Endothelial cell of umbilical vein (primary cell): ENCODE measurements around the gene RNF144B. TPM values are rescaled to one million over a fixed set of nuclear protein-coding genes. Genes with fewer than 3 reads are reported as not detected.

Source experiments
- BruUV-seq: library from RNA; stranded (reverse); fragments of 400-500 nt; replicated peaks from 2 replicates; lab custom pipeline; 2021; lab: Mats Ljungman, UMichigan
- CTCF ChIA-PET: fragments of 300-600, 350-600 bp; sonication (Branson Sonifier 250); formaldehyde crosslinking; loops from one replicate; lab custom pipeline; 2021; ENCODE audit warnings: antibody characterized with exemption, inconsistent platforms; lab: Charles Lee
- POLR2A ChIA-PET: fragments of 300-600, 350-600 bp; sonication (Branson Sonifier 250); formaldehyde crosslinking; loops from one replicate; lab custom pipeline; 2021; ENCODE audit warnings: antibody characterized with exemption, inconsistent platforms; lab: Charles Lee
- DNase-seq: peaks from one replicate; pipeline ENCODE4 v3.0.0-alpha.2; 2011; ENCODE audit warnings: low read depth, low spot score
- FAIRE-seq: peaks from 2 replicates; lab custom pipeline; 2011; peaks lifted over from hg19 to GRCh38; lab: Jason Lieb, UNC
- H2AFZ ChIP-seq: 2 replicates; pipeline ENCODE4 v1.6.0; 2012; ENCODE audit warnings: low read depth, low read length, control low read depth, inconsistent platforms
- H3K27ac ChIP-seq: 2 replicates; pipeline ENCODE4 v1.5.1; 2011; ENCODE audit warnings: low read depth, mild to moderate bottlenecking, control low read depth, low read length, moderate library complexity; ENCODE audit not compliant: insufficient read depth
- H3K27me3 ChIP-seq, 2 experiments: 2 replicates each; pipeline versions ENCODE4 v1.6.0 to v1.6.1; 2011; ENCODE audit warnings: low read length in 2 of 2, mixed read lengths in 1 of 2; ENCODE audit not compliant: control insufficient read depth in 2 of 2, insufficient read depth in 2 of 2
- H3K36me3 ChIP-seq, 2 experiments: 2 replicates in 1 of 2; 3 replicates in 1 of 2; pipeline ENCODE4 v1.5.1; 2011; ENCODE audit warnings: low read length in 2 of 2, mild to moderate bottlenecking in 1 of 2, moderate library complexity in 1 of 2; ENCODE audit not compliant: control insufficient read depth in 2 of 2, insufficient read depth in 2 of 2; ENCODE audit errors: extremely low read depth in 1 of 2
- H3K4me1 ChIP-seq: 3 replicates; pipeline ENCODE4 v1.5.1; 2011; ENCODE audit warnings: mild to moderate bottlenecking, low read length; ENCODE audit not compliant: control insufficient read depth, insufficient read depth; ENCODE audit errors: extremely low read depth
- H3K4me2 ChIP-seq: 2 replicates; pipeline ENCODE4 v1.6.1; 2011; ENCODE audit warnings: low read length, control low read depth, mixed read lengths; ENCODE audit not compliant: insufficient read depth
- H3K4me3 ChIP-seq, 3 experiments: fragments of 200-600 bp in 1 of 3; sonication (generic), shearing (Covaris generic) in 1 of 3; replicated peaks in 1 of 3; 2 replicates each; pipeline ENCODE4 v1.5.1; 2011 to 2016; ENCODE audit warnings: control low read depth in 3 of 3, low read length in 3 of 3, mild to moderate bottlenecking in 2 of 3, inconsistent platforms in 1 of 3, low read depth in 1 of 3, moderate library complexity in 1 of 3; ENCODE audit not compliant: insufficient read depth in 1 of 3
- H3K79me2 ChIP-seq: 2 replicates; pipeline ENCODE4 v1.6.0; 2012; ENCODE audit warnings: low read length, inconsistent platforms; ENCODE audit not compliant: control insufficient read depth, insufficient read depth
- H3K9ac ChIP-seq: replicated peaks from 2 replicates; pipeline ENCODE3; 2011; ENCODE audit warnings: low read length, control low read depth; ENCODE audit not compliant: insufficient read depth; ENCODE audit errors: extremely low read depth
- H3K9me1 ChIP-seq: replicated peaks from 3 replicates; pipeline ENCODE4 v1.6.0; 2011; ENCODE audit warnings: mild to moderate bottlenecking, low read length; ENCODE audit not compliant: control insufficient read depth, insufficient read depth; ENCODE audit errors: extremely low read depth
- H3K9me3 ChIP-seq: replicated peaks from 2 replicates; pipeline ENCODE4 v1.5.1; 2012; ENCODE audit warnings: low read length, inconsistent platforms; ENCODE audit not compliant: control insufficient read depth, insufficient read depth
- H4K20me1 ChIP-seq: replicated peaks from 2 replicates; pipeline ENCODE3; 2011; ENCODE audit warnings: mild to moderate bottlenecking, low read length; ENCODE audit not compliant: control insufficient read depth, insufficient read depth; ENCODE audit errors: extremely low read depth
- CTCF ChIP-seq, 2 donors: IDR thresholded peaks; 1 replicate in 1 of 2; 2 replicates in 1 of 2; pipeline ENCODE4 v1.5.1; 2011; ENCODE audit warnings: low read length in 2 of 2, mild to moderate bottlenecking in 2 of 2, moderate library complexity in 2 of 2, control low read depth in 1 of 2, inconsistent platforms in 1 of 2, low read depth in 1 of 2; ENCODE audit not compliant: insufficient read depth in 1 of 2; ENCODE audit errors: extremely low read depth in 1 of 2
- EZH2 ChIP-seq: IDR thresholded peaks from 2 replicates; pipeline ENCODE4 v1.6.1; 2012; ENCODE audit warnings: borderline replicate concordance, low read depth, mild to moderate bottlenecking, moderate library complexity, low read length, inconsistent platforms; ENCODE audit not compliant: severe bottlenecking
- FOS ChIP-seq: IDR thresholded peaks from 2 replicates; pipeline ENCODE4 v1.6.1; 2011; ENCODE audit warnings: mild to moderate bottlenecking, low read length, moderate library complexity, borderline replicate concordance; ENCODE audit not compliant: insufficient read depth
- GATA2 ChIP-seq: IDR thresholded peaks from 2 replicates; pipeline ENCODE4 v1.7.0; 2011; ENCODE audit warnings: low read depth, mild to moderate bottlenecking, moderate library complexity, mixed read lengths, low read length; ENCODE audit not compliant: insufficient read length, insufficient read depth
- JUN ChIP-seq: IDR thresholded peaks from 2 replicates; pipeline ENCODE4 v1.6.1; 2011; ENCODE audit warnings: borderline replicate concordance, low read depth; ENCODE audit not compliant: insufficient read length, insufficient read depth
- MAX ChIP-seq: IDR thresholded peaks from 2 replicates; pipeline ENCODE4 v1.6.1; 2011; ENCODE audit not compliant: insufficient read depth, insufficient read length
- MYC ChIP-seq: IDR thresholded peaks from one replicate; pipeline ENCODE4 v1.6.1; 2011; ENCODE audit warnings: mild to moderate bottlenecking, low read depth, low read length
- POLR2A ChIP-seq: IDR thresholded peaks from 2 replicates; pipeline ENCODE4 v1.6.1; 2012; ENCODE audit warnings: low read depth, mild to moderate bottlenecking, control low read depth, low read length
- POLR2AphosphoS5 ChIP-seq: IDR thresholded peaks from 2 replicates; pipeline ENCODE4 v1.6.1; 2012; ENCODE audit warnings: low read depth, mild to moderate bottlenecking, control low read depth, low read length, moderate library complexity; ENCODE audit not compliant: insufficient read depth
- dilution Hi-C: fragments of 300-500 bp; cut with MboI; formaldehyde crosslinking; loops from one replicate; pipeline ENCODE4 v1.15.0; 2019; ENCODE audit warnings: low sequenced_read_pairs; ENCODE audit not compliant: extremely low pct_ligation_motif_present
- intact Hi-C: fragments of 100-400 bp; cut with micrococcal nuclease; formaldehyde crosslinking; loops from one replicate; pipeline ENCODE4 v1.10.0; 2022
- polyA plus RNA-seq, 4 experiments: library from polyadenylated mRNA; depleted of rRNA in 3 of 4; stranded (reverse) in 3 of 4; unstranded in 1 of 4; fragments of >200 nt; gene quantifications; 2 replicates each; pipeline versions ENCODE4 v1.2.1 to v1.2.3, GENCODE V29; 2011 to 2012; ENCODE audit warnings: missing spikeins in 1 of 4
- total RNA-seq: library from RNA; stranded (reverse); gene quantifications from 2 replicates; pipeline ENCODE4 v1.2.3, GENCODE V29; 2021

Gene RNF144B
- total and polyA plus RNA-seq, 2 donors (not counting 3 experiments of a cell fraction or from before 2014, with no cell fraction given), result 18.1 to 97.3 TPM

GRCh38 chr6:18350712-18351111 lies 36.4 kb upstream of the RNF144B start:
- Histone ChIP-seq H3K36me3 (no peaks in the 10 kb centered on the region), H3K9me1 (no peaks in the 10 kb centered on the region), H3K27ac (no peak overlapping the region), H3K79me2 (no peaks in the 10 kb centered on the region), H4K20me1 (no peaks in the 10 kb centered on the region), H3K9ac (no peak overlapping the region), H2AFZ (no peak overlapping the region), H3K27me3 (no peaks in the 10 kb centered on the region), H3K4me3 (no peak overlapping the region), H3K9me3 (no peaks in the 10 kb centered on the region), H3K4me1 (peaks cover 4% of the 10 kb centered on the region), H3K4me2 (no peak overlapping the region)
- intact Hi-C loops (no loop called here), dilution Hi-C loops (no loop called here)
- CTCF ChIA-PET, result no interaction called here
- DNase-seq (no peak), FAIRE-seq (no peak)
- POLR2A ChIA-PET, result no interaction called here
- no TSS peak for BruUV-seq
- TF ChIP-seq GATA2, result no peak
- no peak for TF ChIP-seq MAX
- TF ChIP-seq POLR2AphosphoS5, result no peak
- no peak for TF ChIP-seq EZH2
- no peak for TF ChIP-seq CTCF (IDR thresholded peaks at IDR 0.05; ENCODE audit: extremely low read depth in 1 of 2, insufficient read depth in 1 of 2, low read depth in 1 of 2, low read length in 2 of 2)
- TF ChIP-seq JUN, result no peak
- no peak for TF ChIP-seq MYC
- no peak for TF ChIP-seq POLR2A
- TF ChIP-seq FOS, result no peak
